Neural progenitor cell (in vitro differentiated cells): ENCODE data around the gene CCR6.

ENCODE experiments used
- CTCF ChIP-seq: fragments of 200-600 bp; sonication (generic); IDR thresholded peaks from 2 replicates; pipeline ENCODE4 v1.5.1; 2017; ENCODE audit warnings: antibody characterized with exemption, mild to moderate bottlenecking
- EZH2 ChIP-seq: fragments of 200-600 bp; sonication (generic); IDR thresholded peaks from 2 replicates; pipeline ENCODE4 v1.6.1; 2017; ENCODE audit warnings: antibody characterized with exemption, mild to moderate bottlenecking, moderate library complexity

GRCh38 chr6:167097770-167098169, 25.1 kb upstream of the CCR6 start:
- no peak for TF ChIP-seq CTCF
- TF ChIP-seq EZH2, result no peak
